GM19025 (cell line): ENCODE data around the gene FBXO11.
"Not testable (repeated sequence)": the region's sequence is repeated elsewhere in the genome, so short reads cannot be mapped to it uniquely, and the experiment has no call there.

ENCODE experiments used
- ATAC-seq: cut with Tn5 transposase; IDR thresholded peaks from one replicate; pipeline ENCODE4 v1.9.1; 2021; ENCODE audit warnings: mild to moderate bottlenecking, low read depth, moderate library complexity; ENCODE audit not compliant: unreplicated experiment

Gene FBXO11

GRCh38 chr2:47906157-47907038 is at the start of gene FBXO11:
Gene FBXO11, minus strand, starts transcription at chr2:47906498. Its CDS starts 778 bp downstream, at chr2:47905720.
- ATAC-seq = peak; percentile 91

- ATAC-seq = no peak
Measured at GRCh38 chr2:47950340-47951301, 44.3 kb upstream of the FBXO11 start.

GRCh38 chr2:47946593-47946992 is 40.3 kb upstream of the FBXO11 start:
- ATAC-seq = no peak

GRCh38 chr2:47945046-47945781 is 38.9 kb upstream of the FBXO11 start:
- no peak for ATAC-seq

- ATAC-seq = no peak
Measured at GRCh38 chr2:47941936-47942335, 35.6 kb upstream of the FBXO11 start.

- ATAC-seq = no peak
Measured at GRCh38 chr2:47937677-47938076, 31.4 kb upstream of the FBXO11 start.

GRCh38 chr2:47935071-47935470 is 28.8 kb upstream of the FBXO11 start:
- no peak for ATAC-seq

- no peak for ATAC-seq
Measured at GRCh38 chr2:47918043-47918442, 11.7 kb upstream of the FBXO11 start.

- ATAC-seq = no peak
Measured at GRCh38 chr2:47917276-47917961, 11.1 kb upstream of the FBXO11 start.

GRCh38 chr2:47916412-47916811 is 10.1 kb upstream of the FBXO11 start:
- no peak for ATAC-seq

- ATAC-seq = not testable (repeated sequence)
Measured at GRCh38 chr2:47910662-47911061, 4.4 kb upstream of the FBXO11 start.

- ATAC-seq = no peak
Measured at GRCh38 chr2:47908682-47909081, 2.4 kb upstream of the FBXO11 start.

- ATAC-seq = no peak
Measured at GRCh38 chr2:47907039-47907781, 912 bp upstream of the FBXO11 start.

GRCh38 chr2:47905386-47906156 is 727 bp downstream of the FBXO11 start:
- ATAC-seq = peak; percentile 5

GRCh38 chr2:47903781-47904490 is 2.4 kb downstream of the FBXO11 start:
- ATAC-seq = no peak

- not testable (repeated sequence) for ATAC-seq
Measured at GRCh38 chr2:47901892-47902291, 4.4 kb downstream of the FBXO11 start.

- no peak for ATAC-seq
Measured at GRCh38 chr2:47900857-47901256, 5.4 kb downstream of the FBXO11 start.
